CD14-positive monocyte (primary cell): Measurements from ENCODE around the gene C5orf15. TPM values are rescaled to one million over a fixed set of nuclear protein-coding genes. Genes with fewer than 3 reads are reported as not detected.

Experiments used
- DNase-seq, 3 donors: peaks; one replicate each; pipeline ENCODE4 v3.0.0-alpha.2; 2011 to 2022
- H2AFZ ChIP-seq: 2 replicates; pipeline ENCODE4 v1.6.0; 2012; ENCODE audit warnings: mild to moderate bottlenecking, low read depth, low read length, inconsistent platforms; ENCODE audit not compliant: insufficient read depth, poor library complexity, severe bottlenecking
- H3K27ac ChIP-seq, 2 donors: 1 replicate in 1 of 2; 2 replicates in 1 of 2; pipeline ENCODE4 v1.5.1; 2012 to 2013; ENCODE audit warnings: low read length in 2 of 2, control low read depth in 1 of 2, inconsistent platforms in 1 of 2, low read depth in 1 of 2, mild to moderate bottlenecking in 1 of 2
- H3K27me3 ChIP-seq, 2 donors: one replicate each; pipeline versions ENCODE4 v1.6.0 to v1.6.1; 2011 to 2013; ENCODE audit warnings: low read length in 2 of 2; ENCODE audit not compliant: control insufficient read depth in 2 of 2, insufficient read depth in 2 of 2
- H3K36me3 ChIP-seq, 2 donors: replicated peaks in 1 of 2; 1 replicate in 1 of 2; 2 replicates in 1 of 2; pipeline versions ENCODE4 v1.5.1 to v1.6.1; 2012 to 2013; ENCODE audit warnings: low read length in 2 of 2, control low read depth in 1 of 2, inconsistent platforms in 1 of 2, mild to moderate bottlenecking in 1 of 2; ENCODE audit not compliant: insufficient read depth in 2 of 2, control insufficient read depth in 1 of 2
- H3K4me1 ChIP-seq, 2 donors: 1 replicate in 1 of 2; 2 replicates in 1 of 2; pipeline versions ENCODE4 v1.5.1 to v1.6.1; 2012 to 2013; ENCODE audit warnings: low read length in 2 of 2, control low read depth in 1 of 2, inconsistent platforms in 1 of 2, mild to moderate bottlenecking in 1 of 2, moderate library complexity in 1 of 2; ENCODE audit not compliant: insufficient read depth in 2 of 2, control insufficient read depth in 1 of 2
- H3K4me2 ChIP-seq: replicated peaks from 2 replicates; pipeline ENCODE3; 2012; ENCODE audit warnings: low read length, moderate library complexity, mild to moderate bottlenecking; ENCODE audit not compliant: poor library complexity, severe bottlenecking; ENCODE audit errors: extremely low read depth
- H3K4me3 ChIP-seq, 3 experiments: fragments of 200-600 bp in 1 of 3; sonication (generic) in 1 of 3; replicated peaks in 1 of 3; 1 replicate in 2 of 3; 2 replicates in 1 of 3; pipeline ENCODE4 v1.5.1; 2011 to 2013; ENCODE audit warnings: low read length in 3 of 3, mild to moderate bottlenecking in 3 of 3, control low read depth in 2 of 3, low read depth in 2 of 3, inconsistent platforms in 1 of 3, moderate library complexity in 1 of 3
- H3K79me2 ChIP-seq: 2 replicates; pipeline ENCODE4 v1.6.0; 2012; ENCODE audit warnings: mild to moderate bottlenecking, control low read depth, inconsistent platforms, low read length, moderate library complexity; ENCODE audit not compliant: insufficient read depth
- H3K9ac ChIP-seq: 2 replicates; pipeline ENCODE4 v1.6.0; 2017; ENCODE audit warnings: low read length, mild to moderate bottlenecking; ENCODE audit not compliant: insufficient read depth, poor library complexity, severe bottlenecking
- H3K9me3 ChIP-seq, 2 donors: replicated peaks in 1 of 2; 1 replicate in 1 of 2; 2 replicates in 1 of 2; pipeline versions ENCODE4 v1.5.1 to v1.6.1; 2012 to 2013; ENCODE audit warnings: low read length in 2 of 2, control low read depth in 1 of 2; ENCODE audit not compliant: control insufficient read depth in 1 of 2, insufficient read depth in 1 of 2
- H4K20me1 ChIP-seq: 2 replicates; pipeline ENCODE4 v1.6.0; 2012; ENCODE audit warnings: mild to moderate bottlenecking, low read length, control low read depth, moderate library complexity; ENCODE audit not compliant: insufficient read depth
- H3K27ac Mint-ChIP-seq, 7 donors: one replicate each; pipeline ENCODE4 v1.8.0; 2020; ENCODE audit warnings: mild to moderate bottlenecking in 7 of 7, mixed read lengths in 7 of 7, moderate library complexity in 6 of 7, inconsistent platforms in 2 of 7
- H3K27me3 Mint-ChIP-seq, 3 donors: one replicate each; pipeline ENCODE4 v1.8.0; 2021 to 2022; ENCODE audit warnings: low read depth in 3 of 3, mild to moderate bottlenecking in 3 of 3, mixed read lengths in 3 of 3, moderate library complexity in 3 of 3, inconsistent platforms in 1 of 3
- H3K36me3 Mint-ChIP-seq, 2 donors: one replicate each; pipeline ENCODE4 v1.8.0; 2020; ENCODE audit warnings: mixed read lengths in 2 of 2, inconsistent platforms in 1 of 2, mild to moderate bottlenecking in 1 of 2
- H3K4me1 Mint-ChIP-seq: one replicate; pipeline ENCODE4 v1.8.0; 2020; ENCODE audit warnings: mild to moderate bottlenecking, mixed read lengths
- H3K4me3 Mint-ChIP-seq, 2 donors: one replicate each; pipeline ENCODE4 v1.8.0; 2020; ENCODE audit warnings: mild to moderate bottlenecking in 2 of 2, mixed read lengths in 2 of 2, moderate library complexity in 1 of 2
- H3K9me3 Mint-ChIP-seq, 7 donors: one replicate each; pipeline ENCODE4 v1.8.0; 2020 to 2022; ENCODE audit warnings: mixed read lengths in 7 of 7, mild to moderate bottlenecking in 6 of 7, moderate library complexity in 6 of 7, inconsistent platforms in 2 of 7
- WGBS: methylation state at CpG from one replicate; pipeline ENCODE4 v1.1.5; 2013; ENCODE audit warnings: missing lambda C conversion rate; ENCODE audit not compliant: insufficient coverage; 5-methylcytosine and 5-hydroxymethylcytosine counted together
- intact Hi-C, 2 donors: fragments of 100-400 bp; cut with micrococcal nuclease; formaldehyde crosslinking; loops; one replicate each; pipeline versions ENCODE4 v1.15.0 to v1.15.1; 2023
- polyA plus RNA-seq, 3 donors: library from polyadenylated mRNA; depleted of rRNA in 1 of 3; unstranded in 2 of 3; stranded (reverse) in 1 of 3; fragments of 300-500 nt in 2 of 3; fragments of >200 nt in 1 of 3; fragmentation: Illumina TruSeq in 2 of 3; gene quantifications; 1 replicate in 2 of 3; 2 replicates in 1 of 3; pipeline ENCODE4 v1.2.3, GENCODE V29; 2012 to 2021
- TF ChIP-seq, protein P1 (sequence below): fragments of 200-600 bp; IDR thresholded peaks from one replicate; pipeline ENCODE4 v1.8.0; 2022; ENCODE audit warnings: antibody characterized with exemption, mild to moderate bottlenecking

Gene C5orf15
- polyA plus RNA-seq, 3 donors = 38.0 to 59.2 (median 46.9) TPM

DNA sequence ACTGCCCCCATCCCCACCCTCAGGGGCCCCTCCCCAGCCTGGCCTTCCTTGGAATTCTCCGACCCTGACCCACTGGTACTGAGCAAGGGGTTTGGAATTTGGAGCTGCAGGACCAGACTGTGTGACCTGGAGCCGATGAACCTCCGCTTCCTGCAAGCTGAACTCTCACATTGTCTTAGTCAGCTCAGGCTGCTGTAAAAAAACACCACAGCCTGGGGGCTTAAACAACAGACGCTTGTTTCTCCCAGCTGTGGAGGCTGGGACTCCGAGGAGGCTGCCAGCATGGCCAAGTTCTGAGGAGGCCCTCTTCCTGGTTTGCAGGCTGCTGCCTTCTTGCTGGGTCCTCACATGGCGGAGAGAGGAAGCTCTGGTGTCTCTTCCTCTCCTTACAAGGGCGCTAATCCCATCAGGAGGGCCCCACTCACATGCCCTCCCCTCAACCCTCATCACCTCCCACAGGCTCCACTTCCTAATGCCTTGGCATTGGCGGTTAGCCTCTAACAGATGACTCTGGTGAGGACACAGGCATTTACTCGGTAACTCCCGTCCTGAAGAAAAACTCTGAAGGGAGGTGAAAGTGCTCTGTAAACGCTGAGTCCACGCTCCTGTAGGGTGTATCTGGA, 42.4 kb downstream of the C5orf15 start:
- no peak overlapping the region for H2AFZ ChIP-seq
- no peak overlapping the region for H3K4me2 ChIP-seq
- H3K4me1 ChIP-seq = peaks cover 11% of the 10 kb centered on the region in 2 donors
- Mint-ChIP-seq H3K36me3 (no peaks in the 10 kb centered on the region), H3K27ac (no peak overlapping the region), H3K27me3 (peaks cover 7 to 17% (median 15%) of the 10 kb centered on the region in 3 donors), H3K4me1 (peaks cover 15% of the 10 kb centered on the region), H3K9me3 (no peaks in the 10 kb centered on the region), H3K4me3 (no peak overlapping the region)
- WGBS = 96% methylated on average over 9 of the region's 12 CpGs
- H3K79me2 ChIP-seq = no peaks in the 10 kb centered on the region
- H3K36me3 ChIP-seq = no peaks in the 10 kb centered on the region
- intact Hi-C loops = no loop called here
- H3K9me3 ChIP-seq = no peaks in the 10 kb centered on the region
- no peak overlapping the region for H3K9ac ChIP-seq
- DNase-seq = no peak
- no peaks in the 10 kb centered on the region for H4K20me1 ChIP-seq
- H3K27me3 ChIP-seq = no peaks in the 10 kb centered on the region
- no peak overlapping the region for H3K27ac ChIP-seq
- TF ChIP-seq, protein P1, sequence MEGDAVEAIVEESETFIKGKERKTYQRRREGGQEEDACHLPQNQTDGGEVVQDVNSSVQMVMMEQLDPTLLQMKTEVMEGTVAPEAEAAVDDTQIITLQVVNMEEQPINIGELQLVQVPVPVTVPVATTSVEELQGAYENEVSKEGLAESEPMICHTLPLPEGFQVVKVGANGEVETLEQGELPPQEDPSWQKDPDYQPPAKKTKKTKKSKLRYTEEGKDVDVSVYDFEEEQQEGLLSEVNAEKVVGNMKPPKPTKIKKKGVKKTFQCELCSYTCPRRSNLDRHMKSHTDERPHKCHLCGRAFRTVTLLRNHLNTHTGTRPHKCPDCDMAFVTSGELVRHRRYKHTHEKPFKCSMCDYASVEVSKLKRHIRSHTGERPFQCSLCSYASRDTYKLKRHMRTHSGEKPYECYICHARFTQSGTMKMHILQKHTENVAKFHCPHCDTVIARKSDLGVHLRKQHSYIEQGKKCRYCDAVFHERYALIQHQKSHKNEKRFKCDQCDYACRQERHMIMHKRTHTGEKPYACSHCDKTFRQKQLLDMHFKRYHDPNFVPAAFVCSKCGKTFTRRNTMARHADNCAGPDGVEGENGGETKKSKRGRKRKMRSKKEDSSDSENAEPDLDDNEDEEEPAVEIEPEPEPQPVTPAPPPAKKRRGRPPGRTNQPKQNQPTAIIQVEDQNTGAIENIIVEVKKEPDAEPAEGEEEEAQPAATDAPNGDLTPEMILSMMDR = no peak
- H3K4me3 ChIP-seq = no peak overlapping the region

DNA sequence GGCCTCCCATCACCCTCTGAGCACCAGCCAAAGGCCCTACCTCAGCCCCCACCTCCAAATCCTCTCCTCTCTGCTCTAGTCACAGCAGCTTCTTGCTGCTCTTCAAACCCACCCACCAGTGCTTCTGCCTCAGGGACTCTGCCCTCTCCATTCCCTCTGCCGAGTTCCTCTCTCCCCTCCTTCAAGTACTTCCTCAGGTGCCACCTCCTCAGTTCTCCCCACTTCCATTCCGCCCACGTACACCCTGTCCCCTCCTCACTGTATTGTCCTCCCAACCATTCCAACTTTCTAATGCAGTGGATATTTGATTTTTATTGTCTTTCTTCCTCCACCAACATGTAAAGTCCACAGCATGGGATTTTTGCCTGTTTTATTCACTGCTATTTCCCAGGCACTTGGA, 43.2 kb downstream of the C5orf15 start:
- H3K4me3 ChIP-seq = no peak overlapping the region
- H3K9ac ChIP-seq = no peak overlapping the region
- no peak overlapping the region for H3K27ac ChIP-seq
- H3K4me2 ChIP-seq = no peak overlapping the region
- H3K36me3 ChIP-seq = no peaks in the 10 kb centered on the region
- Mint-ChIP-seq H3K4me3 (no peak overlapping the region), H3K4me1 (peaks cover 8% of the 10 kb centered on the region), H3K27me3 (peaks cover 7 to 17% (median 17%) of the 10 kb centered on the region in 3 donors), H3K27ac (no peak overlapping the region), H3K36me3 (no peaks in the 10 kb centered on the region), H3K9me3 (no peaks in the 10 kb centered on the region)
- 50% methylated on average over 1 of the region's 3 CpGs for WGBS
- no peaks in the 10 kb centered on the region for H3K79me2 ChIP-seq
- H3K27me3 ChIP-seq = no peaks in the 10 kb centered on the region
- H2AFZ ChIP-seq = no peak overlapping the region
- H3K4me1 ChIP-seq = peaks cover 4% of the 10 kb centered on the region in 2 donors
- intact Hi-C loops = no loop called here
- DNase-seq = no peak
- TF ChIP-seq, protein P1 = no peak
- H3K9me3 ChIP-seq = no peaks in the 10 kb centered on the region
- H4K20me1 ChIP-seq = no peaks in the 10 kb centered on the region
